Measurements from ENCODE around the gene RIMBP2.

RIMBP2 gene

DNA sequence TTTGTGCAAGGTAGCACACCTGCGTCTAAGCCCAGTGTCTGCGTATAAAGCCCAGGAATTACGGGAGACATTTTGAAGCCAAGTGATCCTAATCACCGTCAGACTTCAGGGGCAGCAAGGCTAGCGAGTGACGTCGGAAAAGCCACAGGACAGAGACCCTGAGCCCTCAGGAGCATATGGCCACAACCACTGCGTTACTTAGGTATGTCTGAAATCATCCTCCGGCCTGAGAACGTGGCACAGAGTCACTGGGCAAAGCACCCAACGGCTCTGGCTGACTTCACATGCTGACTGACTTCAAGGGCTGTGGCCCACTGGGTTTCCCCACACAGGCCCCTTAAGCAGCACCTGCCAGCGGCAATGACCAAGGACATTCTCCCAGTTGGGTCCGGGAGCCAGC is 71.5 kb downstream of the RIMBP2 start:
- H3K27ac ChIP-seq: no peak overlapping the region
- no peak overlapping the region for H3K4me3 ChIP-seq

DNA sequence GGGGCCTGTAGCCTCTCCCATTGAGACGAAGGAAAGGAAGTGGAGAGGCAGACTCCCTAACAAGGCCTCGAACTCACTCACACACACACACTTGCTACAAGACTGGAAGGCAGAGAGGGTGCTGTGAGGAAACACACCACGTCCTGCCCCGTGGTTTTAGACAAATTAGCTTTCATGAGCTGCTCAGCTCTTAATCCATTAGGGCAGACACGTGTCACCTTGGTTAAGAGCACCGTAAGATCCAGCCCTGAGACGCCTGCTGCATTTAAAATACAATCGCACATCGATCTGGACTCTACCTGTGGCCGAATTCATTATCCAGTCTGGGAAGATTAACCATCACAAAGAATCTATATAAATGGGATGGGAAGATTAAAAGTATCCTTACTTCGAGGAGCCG is 72.0 kb downstream of the RIMBP2 start:
- H3K4me3 ChIP-seq: no peak overlapping the region
- H3K27ac ChIP-seq: no peak overlapping the region

DNA sequence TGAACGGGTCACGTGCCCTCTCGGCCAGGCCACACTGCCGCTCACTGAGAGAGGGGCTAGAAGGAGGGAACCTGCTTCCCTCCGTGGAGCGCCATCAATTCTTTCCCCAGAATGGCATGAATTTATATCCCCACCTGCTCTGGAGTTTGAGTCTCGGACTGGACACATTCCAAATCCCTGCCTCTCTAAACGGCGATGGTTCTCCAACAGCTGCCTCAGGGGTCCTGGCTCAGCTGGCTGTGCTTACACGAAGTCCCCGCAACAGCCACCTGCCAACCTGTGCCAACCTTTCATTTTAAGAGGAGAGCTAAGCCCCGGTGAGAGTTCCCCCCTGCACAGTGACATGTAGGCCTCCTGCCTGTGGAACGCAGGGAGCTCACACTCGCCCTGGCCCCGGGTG is 73.2 kb downstream of the RIMBP2 start:
- no peak overlapping the region for H3K27ac ChIP-seq
- H3K4me3 ChIP-seq: no peak overlapping the region

DNA sequence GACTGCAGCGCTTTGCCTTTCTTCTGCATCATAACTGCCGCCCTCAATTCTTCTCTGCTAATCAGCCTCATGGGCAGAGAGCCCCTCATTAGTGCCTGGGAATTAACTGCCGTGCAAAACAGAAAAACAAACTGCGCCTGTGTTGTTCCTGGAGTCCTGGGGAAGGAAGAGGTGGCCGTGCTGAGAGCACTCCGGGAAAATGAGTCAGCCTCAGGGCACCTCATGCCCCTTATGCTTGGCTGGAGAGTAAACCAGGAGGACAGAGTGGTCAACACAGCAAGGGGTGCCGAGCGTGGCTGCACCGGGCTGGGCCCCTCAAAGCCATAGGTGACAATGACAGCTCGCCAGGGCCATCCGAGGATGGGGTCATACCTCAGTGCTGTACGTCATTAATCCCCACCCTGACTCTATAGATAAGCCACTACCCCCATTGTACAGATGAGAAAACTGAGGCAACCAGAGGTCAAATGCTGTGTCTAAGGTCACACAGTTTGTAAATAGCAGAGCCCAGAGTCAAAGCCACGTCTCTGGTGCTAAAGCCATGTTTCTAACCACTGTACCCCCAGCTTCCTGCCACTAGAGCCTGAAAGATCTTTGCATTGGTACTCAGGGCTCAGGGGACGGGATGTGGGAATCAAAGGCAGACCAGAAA is 74.4 kb downstream of the RIMBP2 start:
- H3K27ac ChIP-seq: no peak overlapping the region
- no peak overlapping the region for H3K4me3 ChIP-seq

DNA sequence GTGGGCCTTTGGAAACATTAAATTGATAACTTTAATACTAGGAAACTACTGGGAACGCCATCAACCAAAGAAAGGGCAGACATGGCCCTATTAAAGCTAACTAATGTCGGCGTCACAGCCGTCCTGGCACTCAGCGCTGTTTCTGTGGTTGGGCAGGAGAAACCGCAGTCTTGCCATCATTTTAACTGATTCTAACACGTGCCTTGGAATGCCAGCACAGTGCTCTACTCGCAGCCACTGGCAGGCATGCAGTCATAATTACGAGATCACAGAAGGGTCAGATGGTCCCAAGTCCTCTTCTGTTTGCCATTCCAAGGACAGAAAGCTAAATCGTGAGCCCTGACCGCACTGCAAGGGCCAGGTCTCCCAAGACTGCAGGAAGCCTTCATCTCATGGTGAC is 75.2 kb downstream of the RIMBP2 start:
- H3K27ac ChIP-seq: no peak overlapping the region
- H3K4me3 ChIP-seq: no peak overlapping the region

DNA sequence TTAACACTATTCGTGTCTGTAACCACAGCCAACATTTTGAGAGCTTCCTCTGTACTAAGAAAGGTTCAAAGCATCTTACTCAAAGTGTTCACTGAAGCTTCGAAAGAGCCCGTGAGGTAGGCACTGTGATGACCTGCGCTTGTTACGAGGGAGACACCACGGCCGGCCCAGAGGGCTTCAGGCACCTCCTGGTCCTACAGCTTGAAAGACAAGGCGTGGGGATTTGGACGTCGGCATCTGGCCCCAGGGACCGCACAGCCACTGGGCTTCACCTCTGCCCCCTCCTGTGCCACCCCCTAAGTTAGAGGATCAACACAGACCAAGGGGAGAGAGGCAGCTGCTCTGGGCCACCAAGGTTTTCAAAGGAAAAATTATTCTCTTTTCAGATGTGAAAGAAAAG is 75.6 kb downstream of the RIMBP2 start:
- no peak overlapping the region for H3K27ac ChIP-seq
- H3K4me3 ChIP-seq: no peak overlapping the region

DNA sequence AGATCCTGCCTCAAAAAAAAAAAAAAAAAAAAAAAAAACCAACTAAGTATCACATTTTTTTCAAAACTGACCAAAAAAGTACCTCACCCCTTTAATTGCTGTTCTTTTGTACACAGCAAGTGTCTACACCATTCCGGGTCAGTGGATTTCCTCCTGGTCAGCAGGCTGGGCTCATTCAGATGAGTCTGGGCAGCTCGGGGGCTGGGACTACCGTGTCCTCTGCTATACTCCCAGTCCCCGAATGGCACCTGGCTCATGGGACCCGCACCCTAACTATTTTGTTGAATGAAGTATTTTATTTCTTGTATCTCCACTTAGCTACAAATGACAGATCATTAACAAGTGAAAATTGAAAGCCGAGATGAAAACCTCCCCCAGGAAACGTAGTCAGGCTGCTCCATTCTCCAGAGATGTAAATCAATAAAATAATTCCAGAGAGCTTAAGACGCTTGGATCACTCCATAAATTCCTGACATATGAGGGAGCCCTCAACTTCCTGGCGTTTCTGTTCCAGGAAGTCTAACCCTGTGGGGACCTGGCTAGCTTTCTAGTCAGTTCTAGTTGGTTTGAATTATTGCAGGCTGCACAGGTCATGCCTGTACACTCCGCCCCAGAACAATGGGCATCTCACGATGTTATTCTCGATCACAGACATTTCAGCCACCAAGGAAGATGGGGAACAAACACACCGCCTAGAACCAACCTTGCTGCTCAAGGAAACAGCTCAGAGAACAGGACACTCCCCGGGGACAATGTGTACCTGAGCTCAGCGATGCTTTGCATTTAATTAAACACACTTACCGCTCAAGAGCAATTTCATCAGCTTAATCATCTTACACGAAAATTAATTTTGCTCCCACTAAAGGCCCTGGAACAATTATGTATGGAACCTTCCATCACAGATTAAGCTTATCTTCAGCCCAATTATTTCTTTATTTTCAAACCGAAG is 76.3 kb downstream of the RIMBP2 start:
- Histone ChIP-seq H3K4me3 (no peak overlapping the region), H3K27ac (no peak overlapping the region)

DNA sequence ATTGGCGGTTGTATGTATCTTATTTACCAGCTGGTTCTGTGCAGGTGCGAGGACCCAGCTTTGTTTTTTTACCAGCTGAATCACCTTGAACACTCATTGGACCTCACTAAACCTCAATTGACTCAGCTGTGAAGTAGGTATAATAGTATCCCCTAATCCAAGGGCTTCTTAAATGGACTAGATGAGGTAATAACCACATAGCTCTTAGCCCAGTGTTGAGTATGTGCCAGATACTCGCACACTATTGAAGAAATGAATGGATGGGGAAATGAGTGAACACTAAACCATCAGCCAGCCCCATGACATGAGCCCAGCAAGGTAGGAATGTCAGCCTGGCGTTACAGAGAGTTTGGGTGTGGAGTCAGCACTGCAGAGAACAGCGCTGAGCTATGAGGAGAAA is 79.7 kb downstream of the RIMBP2 start:
- no peak overlapping the region for H3K4me3 ChIP-seq
- no peak overlapping the region for H3K27ac ChIP-seq

DNA sequence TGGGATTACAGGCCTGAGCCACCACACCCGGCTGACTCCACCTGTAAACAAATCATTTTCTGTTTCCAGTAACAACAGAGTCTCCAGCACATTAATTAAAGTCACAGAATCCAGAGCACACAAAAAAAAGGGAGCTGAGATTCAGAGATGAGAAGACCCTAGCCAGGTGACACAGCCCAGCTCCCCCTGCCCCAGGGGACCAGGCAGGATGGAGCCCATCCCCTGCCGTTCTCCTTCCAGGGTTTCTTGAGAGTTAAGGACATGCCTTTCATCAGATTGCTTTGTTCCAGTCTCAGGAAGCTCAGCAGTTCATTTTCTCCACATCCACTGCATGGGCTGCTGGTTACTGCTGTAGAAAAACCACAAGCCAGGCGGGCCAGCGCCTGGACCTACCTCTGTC is 81.2 kb downstream of the RIMBP2 start:
- Histone ChIP-seq H3K27ac (no peak overlapping the region), H3K4me3 (no peak overlapping the region)

DNA sequence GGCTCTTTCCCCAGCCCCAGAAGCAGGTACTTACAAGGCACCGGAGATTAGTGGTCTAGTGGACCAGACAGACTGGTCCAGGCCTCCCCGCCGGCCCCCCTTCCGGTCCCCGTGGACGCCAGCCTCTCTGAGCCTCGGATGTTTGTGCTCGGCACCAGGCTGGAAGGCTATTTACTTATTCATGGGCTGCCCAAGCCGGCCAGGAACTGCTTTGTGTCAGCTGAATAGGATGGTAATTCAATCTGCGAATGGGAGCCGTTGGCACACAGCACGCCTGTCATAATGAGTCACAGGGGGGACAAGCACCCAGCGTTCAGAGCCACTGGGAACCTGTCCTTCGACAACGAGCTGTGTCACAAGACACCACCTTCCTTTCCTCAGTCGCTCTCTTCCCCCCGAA is 82.3 kb downstream of the RIMBP2 start:
- Histone ChIP-seq H3K4me3 (no peak overlapping the region), H3K27ac (no peak overlapping the region)

DNA sequence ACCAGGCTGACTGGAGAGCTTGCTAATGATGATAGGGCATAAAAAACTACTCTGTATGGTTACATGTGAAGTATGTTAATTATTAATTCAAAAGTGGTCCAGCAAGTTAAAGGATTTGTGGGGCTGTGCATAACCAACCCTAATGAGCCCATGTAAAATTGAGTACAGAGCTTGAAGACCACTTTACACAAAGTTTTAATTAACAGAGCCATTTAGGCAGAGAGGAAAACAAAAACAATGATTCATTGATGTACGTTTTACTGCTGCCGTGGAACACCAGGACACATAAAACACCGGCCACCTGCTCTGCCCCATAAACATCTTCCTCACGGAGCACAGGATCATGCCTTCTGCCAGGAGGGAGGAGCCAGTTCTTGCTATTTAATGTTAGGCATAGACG is 83.5 kb downstream of the RIMBP2 start:
- Histone ChIP-seq H3K4me3 (no peak overlapping the region), H3K27ac (no peak overlapping the region)

DNA sequence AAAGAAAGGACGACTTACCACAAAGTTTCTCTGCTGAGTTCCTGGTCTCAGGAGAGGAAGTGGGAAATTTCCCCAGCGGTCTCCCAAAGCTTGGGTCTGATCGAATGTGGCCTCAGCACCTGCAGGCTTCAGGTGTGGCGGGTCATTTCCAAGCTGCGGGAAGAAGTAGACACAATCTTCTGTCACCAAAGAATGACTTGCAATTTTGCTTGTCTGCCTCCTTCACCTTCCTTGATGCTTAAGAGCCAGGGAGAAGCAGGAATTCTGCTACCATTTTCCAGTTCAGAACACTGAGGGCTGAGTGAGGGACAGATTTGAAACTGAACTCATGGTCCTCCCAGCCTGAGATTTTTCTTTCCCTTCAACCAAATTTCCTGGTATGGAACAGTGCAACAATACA is 87.8 kb downstream of the RIMBP2 start:
- Histone ChIP-seq H3K27ac (no peak overlapping the region), H3K4me3 (no peak overlapping the region)

DNA sequence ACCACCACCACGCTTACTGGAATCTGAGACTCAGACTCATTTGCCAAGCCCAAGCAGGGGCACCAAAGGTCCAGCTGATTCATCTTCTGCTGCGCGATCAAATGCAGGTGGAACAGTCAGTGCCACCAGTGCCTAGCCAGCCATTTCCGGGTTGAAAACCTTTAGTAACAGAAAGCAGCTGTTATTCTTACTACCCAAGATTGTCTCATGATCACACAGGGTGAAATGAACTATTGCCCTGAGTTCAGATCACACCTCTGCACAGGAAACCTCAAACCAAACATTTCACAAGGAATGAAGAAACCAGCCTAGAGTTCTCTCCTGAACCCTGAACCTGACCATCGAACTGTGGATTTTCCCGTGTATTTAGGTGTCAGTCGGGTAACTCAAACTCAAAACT is 88.9 kb downstream of the RIMBP2 start:
- H3K27ac ChIP-seq: no peak overlapping the region

DNA sequence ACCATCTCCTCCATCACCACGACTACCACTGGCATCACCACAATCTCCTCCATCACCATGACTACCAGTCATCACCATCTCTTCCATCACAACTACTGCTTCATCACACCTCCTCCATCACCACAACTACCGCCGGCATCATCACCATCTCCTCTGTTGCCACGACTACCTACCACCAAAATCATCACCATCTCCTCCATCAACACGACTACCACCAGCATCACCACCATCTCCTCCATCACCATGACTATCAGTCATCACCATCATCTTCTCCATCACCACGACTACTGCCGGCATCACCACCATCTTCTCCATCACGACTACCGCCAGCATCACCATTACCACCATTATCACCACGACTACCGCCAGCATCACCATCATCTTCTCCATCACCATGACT is 89.5 kb downstream of the RIMBP2 start:
- Histone ChIP-seq H3K4me3 (no peak overlapping the region), H3K27ac (no peak overlapping the region)

More for the DNA sequence above, 88.9 kb downstream of the RIMBP2 start:
- no peak overlapping the region for H3K4me3 ChIP-seq

DNA sequence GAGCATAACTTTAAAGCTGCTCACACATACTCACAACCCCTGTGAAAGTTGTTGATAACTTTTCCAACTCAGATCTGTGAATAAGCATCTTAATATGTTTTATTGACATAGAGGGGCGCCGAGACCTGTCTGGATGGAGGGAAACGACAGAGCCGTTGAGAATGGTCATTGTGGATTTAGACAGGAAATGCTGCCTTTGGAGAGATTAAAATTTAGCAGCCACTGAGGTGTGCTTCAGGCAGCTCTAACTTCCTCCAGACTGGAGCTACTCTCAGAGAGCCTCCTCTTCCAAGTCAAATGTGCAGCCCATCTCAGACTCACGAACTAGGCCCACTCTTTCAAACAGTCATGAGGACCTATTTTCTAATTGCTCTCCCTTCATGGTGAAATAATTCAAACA is 90.9 kb downstream of the RIMBP2 start:
- Histone ChIP-seq H3K4me3 (no peak overlapping the region), H3K27ac (no peak overlapping the region)

DNA sequence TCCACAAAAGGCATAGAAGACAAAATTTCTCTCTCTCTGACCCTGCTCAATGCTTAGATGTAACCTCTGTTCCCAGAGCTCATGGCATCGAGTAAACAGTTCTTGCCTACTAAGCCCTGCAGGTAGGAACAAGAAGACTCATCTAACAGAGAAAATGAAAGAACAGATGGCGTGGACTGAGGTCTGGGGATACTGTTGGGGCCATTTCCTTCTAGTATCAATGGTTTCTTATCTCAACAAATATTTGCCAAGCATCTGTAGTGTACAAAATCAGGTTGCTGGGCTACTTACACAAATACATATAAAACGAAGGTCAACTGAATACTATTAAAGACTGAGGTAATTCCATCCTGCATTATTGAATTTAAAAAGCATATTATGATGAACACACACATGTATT is 93.3 kb downstream of the RIMBP2 start:
- H3K27ac ChIP-seq: no peak overlapping the region
- no peak overlapping the region for H3K4me3 ChIP-seq

DNA sequence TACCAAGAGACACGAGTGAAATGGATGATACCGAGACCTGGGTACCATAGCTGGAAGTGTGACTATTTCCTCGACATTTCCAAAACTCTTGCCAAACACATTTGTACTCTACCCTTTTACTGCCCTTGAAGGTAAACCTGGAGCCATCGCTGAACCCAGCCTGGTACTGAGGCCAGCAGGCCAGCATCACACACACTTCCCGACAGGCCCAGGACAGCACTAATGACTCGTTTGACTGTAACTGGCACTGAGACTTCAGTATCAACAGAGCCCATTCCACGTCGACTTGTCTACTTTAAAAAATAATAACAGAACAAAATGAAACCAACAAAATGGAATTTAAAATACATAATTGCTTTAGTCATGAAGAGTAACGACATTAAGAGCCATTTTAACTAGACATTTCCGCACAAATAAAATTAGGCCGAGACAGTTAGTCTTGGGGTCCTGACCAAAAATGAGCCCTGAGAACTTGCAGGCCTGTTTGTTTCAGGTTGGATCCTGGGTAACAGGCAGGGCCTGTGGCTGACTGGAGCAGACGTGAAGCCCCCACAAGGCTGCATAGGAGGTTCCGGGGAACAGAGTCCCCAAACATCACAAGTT is 94.3 kb downstream of the RIMBP2 start:
- no peak overlapping the region for H3K4me3 ChIP-seq
- H3K27ac ChIP-seq: no peak overlapping the region

DNA sequence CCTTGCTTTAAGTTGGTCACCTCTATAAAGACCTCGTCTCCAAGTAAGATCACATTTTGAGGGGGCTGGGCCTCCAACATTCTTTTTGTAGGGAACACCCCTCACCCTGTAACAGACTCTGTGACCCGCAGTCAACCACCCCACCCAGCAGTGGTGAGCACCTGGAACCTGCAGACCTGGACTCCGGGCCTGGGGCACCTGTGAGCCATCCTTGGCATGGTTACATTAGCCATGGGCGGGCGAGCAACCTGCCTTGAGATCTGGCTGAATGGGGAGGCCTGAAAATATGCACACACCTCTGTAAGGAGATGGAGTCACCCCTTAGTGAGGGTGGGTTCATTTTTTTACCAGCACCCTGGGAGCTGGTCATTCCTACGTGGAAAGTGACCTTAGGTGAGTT is 95.3 kb downstream of the RIMBP2 start:
- H3K27ac ChIP-seq: no peak overlapping the region
- no peak overlapping the region for H3K4me3 ChIP-seq

DNA sequence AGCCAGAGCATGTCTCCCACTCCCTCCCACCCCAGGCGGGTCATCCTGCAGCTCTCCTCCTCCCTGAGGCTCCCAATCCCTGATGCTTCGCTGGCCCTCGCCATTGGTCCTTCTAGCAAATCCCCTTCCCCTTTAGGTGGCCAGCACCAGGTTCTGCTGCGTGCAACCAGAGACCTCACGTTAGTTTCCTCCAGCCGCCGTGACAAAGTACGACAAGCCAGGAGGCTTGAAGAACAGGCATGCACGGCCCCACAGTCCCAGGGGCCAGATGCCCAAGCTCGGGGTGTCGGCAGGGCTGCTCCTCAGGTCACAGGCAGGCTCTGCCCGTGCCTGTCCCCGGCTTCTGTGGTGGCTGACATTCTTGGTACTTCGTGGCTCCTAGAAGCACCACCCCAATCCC is 95.8 kb downstream of the RIMBP2 start:
- no peak overlapping the region for H3K4me3 ChIP-seq
- no peak overlapping the region for H3K27ac ChIP-seq

DNA sequence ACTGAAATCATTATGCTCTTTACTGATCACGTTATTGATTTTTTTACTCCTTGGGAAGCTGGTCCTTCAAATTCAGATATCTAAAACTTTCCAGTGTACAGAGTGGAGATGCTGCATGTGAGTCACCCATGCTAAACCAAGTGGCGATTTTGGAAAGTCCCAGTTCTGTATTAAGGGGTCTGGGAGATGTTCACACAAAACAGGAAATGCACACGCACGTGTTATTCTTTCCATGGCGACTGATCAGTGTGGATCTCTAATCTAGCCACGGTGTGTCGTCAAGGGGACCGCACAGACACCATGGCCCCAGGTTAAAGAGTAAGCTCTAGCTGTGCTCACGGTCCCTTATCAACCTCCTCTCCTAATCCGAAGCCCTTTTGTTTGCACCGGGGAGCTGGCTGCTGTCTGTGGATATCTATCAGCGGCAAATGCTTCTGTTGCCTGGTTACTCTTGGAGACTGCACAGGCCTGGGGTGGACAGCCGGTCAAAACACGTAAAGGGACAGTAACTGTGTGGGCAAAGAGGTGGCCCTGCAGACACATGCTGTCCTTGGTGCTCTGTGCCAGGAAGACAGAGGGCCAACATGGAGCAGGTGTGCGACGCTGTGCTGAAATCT is 96.6 kb downstream of the RIMBP2 start:
- Histone ChIP-seq H3K4me3 (no peak overlapping the region), H3K27ac (no peak overlapping the region)

DNA sequence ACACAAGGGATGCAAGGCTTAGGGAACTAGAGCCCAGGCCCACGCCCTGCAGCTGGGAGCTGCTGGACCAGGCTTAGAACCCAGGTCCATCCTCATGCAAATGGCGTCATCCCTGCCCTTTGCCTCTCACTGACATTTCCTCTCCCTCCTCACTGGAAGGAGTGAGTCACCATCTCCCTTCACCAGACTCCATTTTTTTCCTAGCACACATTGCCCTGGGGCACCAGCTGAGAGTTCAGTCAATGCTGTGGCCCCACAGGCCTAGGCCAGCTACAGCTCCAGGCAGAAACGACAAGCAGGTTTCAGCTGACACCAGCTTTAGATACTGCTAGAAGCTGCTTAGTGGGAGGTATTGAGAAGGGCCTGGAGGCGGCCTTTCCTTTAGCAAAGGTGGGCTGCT is 98.9 kb downstream of the RIMBP2 start:
- Histone ChIP-seq H3K27ac (no peak overlapping the region), H3K4me3 (no peak overlapping the region)

Data from skin epidermis (tissue), 12 donors.